Spinal cord (tissue), 10 donors: ENCODE results near the gene C19orf38. TPM values are rescaled to one million over a fixed set of nuclear protein-coding genes. Genes with fewer than 3 reads are reported as not detected.
"Not testable (repeated sequence)": the region's sequence is repeated elsewhere in the genome, so short reads cannot be mapped to it uniquely, and the experiment has no call there.

Source experiments
- DNase-seq, 6 donors: peaks; one replicate each; pipeline versions ENCODE4 v3.0.0 to v3.0.0-alpha.2; 2013 to 2015; ENCODE audit warnings: low spot score in 6 of 6, low read depth in 4 of 6
- H3K27ac ChIP-seq: one replicate; pipeline ENCODE4 v1.5.1; 2013; ENCODE audit warnings: low read depth, low read length, control low read depth
- H3K27me3 ChIP-seq: one replicate; pipeline ENCODE4 v1.6.1; 2013; ENCODE audit warnings: low read length; ENCODE audit not compliant: control insufficient read depth, insufficient read depth
- H3K36me3 ChIP-seq: one replicate; pipeline ENCODE4 v1.6.1; 2013; ENCODE audit warnings: low read length; ENCODE audit not compliant: control insufficient read depth, insufficient read depth
- H3K4me1 ChIP-seq: one replicate; pipeline ENCODE4 v1.6.1; 2013; ENCODE audit warnings: low read length; ENCODE audit not compliant: control insufficient read depth, insufficient read depth
- H3K4me3 ChIP-seq: one replicate; pipeline ENCODE4 v1.5.1; 2013; ENCODE audit warnings: low read depth, low read length, control low read depth
- H3K9me3 ChIP-seq: one replicate; pipeline ENCODE4 v1.6.1; 2013; ENCODE audit warnings: low read length; ENCODE audit not compliant: control insufficient read depth, insufficient read depth
- WGBS: methylation state at CpG from one replicate; pipeline ENCODE4 v1.1.5; 2013; ENCODE audit warnings: missing lambda C conversion rate; ENCODE audit not compliant: insufficient coverage; 5-methylcytosine and 5-hydroxymethylcytosine counted together
- polyA plus RNA-seq, 2 donors: library from polyadenylated mRNA; unstranded; fragments of 120-200 nt; gene quantifications; one replicate each; pipeline ENCODE4 v1.2.1, GENCODE V29; 2013; ENCODE audit not compliant: insufficient read length in 2 of 2
- total RNA-seq, 2 donors: library from RNA; depleted of rRNA in 1 of 2; stranded (reverse); fragments of 120-200 nt in 1 of 2; fragments of >200 nt in 1 of 2; gene quantifications; one replicate each; pipeline versions ENCODE4 v1.2.3 to v1.2.4, GENCODE V29; 2013 to 2014
- donor health status: healthy.

The C19orf38 gene
- total and polyA plus RNA-seq, 4 donors: 1.3 to 2.9 (median 2.2) TPM

- DNase-seq: no peak
- Histone ChIP-seq H3K27me3 (no peaks in the 10 kb centered on the region), H3K9me3 (no peaks in the 10 kb centered on the region), H3K27ac (no peak overlapping the region), H3K4me1 (peaks cover 7% of the 10 kb centered on the region), H3K36me3 (no peaks in the 10 kb centered on the region), H3K4me3 (no peak overlapping the region)
- WGBS: 45% methylated on average over 3 of the region's 7 CpGs
Observed at GRCh38 chr19:10861103-10861651, 13.0 kb downstream of the C19orf38 start.

DNA sequence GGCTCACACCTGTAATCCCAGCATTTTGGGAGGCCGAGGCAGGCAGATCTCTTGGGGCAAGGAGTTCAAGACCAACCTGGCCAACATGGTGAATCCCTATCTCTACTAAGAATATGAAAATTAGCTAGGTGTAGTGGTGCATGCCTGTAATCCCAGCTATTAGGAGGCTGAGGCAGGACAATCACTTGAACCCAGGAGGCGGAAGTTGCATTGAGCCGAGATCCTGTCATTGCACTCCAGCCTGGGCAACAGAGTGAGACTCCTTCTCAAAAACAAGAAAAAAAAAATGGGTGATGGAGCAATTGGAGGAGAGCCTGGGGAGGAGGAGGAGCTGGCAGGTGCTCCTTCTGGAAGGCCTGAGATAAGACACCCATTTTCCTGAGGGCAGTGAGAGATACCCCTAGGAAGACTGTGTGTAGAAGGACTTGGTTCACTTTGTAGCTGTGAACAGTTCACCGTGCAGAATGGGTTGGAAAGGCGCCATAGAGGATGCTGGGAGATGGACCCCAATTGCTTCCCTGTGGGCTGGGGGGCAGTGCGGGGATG is 14.4 kb downstream of the C19orf38 start:
- no peaks in the 10 kb centered on the region for H3K27me3 ChIP-seq
- no peak for DNase-seq
- no peak overlapping the region for H3K4me3 ChIP-seq
- H3K27ac ChIP-seq: no peak overlapping the region
- no peaks in the 10 kb centered on the region for H3K36me3 ChIP-seq
- H3K9me3 ChIP-seq: no peaks in the 10 kb centered on the region
- 76% methylated on average over 4 of the region's 6 CpGs for WGBS
- peaks cover 7% of the 10 kb centered on the region for H3K4me1 ChIP-seq

DNA sequence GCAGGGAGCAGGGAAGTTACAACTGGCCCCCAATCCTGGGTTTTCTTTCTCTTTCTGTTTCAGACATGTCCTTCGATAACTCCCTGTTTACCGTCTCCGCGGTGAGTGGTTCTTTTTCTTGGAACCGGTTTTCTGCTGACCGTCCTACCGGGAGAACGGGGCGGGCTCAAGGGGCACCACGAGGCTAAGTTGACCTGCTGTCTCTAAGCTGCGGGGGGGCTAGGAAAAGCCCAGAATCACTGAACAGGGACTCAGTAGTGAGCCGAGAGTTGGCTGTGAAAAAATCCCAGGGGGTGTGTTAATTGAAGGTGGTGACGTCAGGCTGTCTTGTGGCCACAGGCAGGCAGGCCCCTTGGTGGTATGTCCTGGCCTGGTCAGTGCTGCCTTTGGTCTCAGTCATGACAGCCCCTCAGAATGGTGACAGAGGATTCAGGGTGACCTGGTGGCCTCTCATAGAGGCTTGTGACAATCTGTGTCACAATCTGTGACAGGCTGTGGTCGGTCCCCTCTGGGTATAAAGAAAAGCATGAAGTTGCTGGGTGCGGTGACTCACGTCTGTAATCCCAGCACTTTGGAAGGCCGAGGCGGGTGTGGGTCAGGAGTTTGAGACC is 15.0 kb downstream of the C19orf38 start:
- Histone ChIP-seq H3K27ac (peak overlapping the region; percentile 25), H3K9me3 (no peaks in the 10 kb centered on the region), H3K4me3 (no peak overlapping the region), H3K4me1 (peaks cover 7% of the 10 kb centered on the region), H3K36me3 (no peaks in the 10 kb centered on the region), H3K27me3 (no peaks in the 10 kb centered on the region)
- DNase-seq: peak in 1 of 6 donors; percentile 41
- WGBS: 68% methylated on average over 16 of the region's 18 CpGs

DNA sequence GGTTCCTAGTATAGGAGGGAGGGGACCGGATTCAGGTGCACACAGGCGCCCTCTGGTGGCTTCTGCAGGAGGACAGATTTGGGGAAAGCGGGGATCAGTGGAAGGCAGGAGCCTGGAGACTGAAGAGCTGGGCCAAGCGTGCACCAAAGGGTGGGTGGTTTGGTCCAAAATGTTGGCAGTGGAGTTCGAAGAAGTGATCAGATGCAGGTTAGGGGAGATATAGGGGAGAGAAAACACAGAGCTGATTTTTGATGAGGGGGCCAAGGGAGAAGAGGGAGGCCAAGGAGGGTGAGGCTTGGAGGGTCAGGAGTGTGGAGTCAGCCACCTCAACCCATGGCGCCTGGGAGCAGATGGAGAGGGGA is 16.3 kb downstream of the C19orf38 start:
- Histone ChIP-seq H3K27ac (no peak overlapping the region), H3K4me1 (peaks cover 7% of the 10 kb centered on the region), H3K9me3 (no peaks in the 10 kb centered on the region), H3K36me3 (no peaks in the 10 kb centered on the region), H3K4me3 (no peak overlapping the region), H3K27me3 (no peaks in the 10 kb centered on the region)
- 21% methylated on average over 6 of the region's 6 CpGs for WGBS
- peak in 5 of 6 donors; percentile 57 to 92 (median 67) for DNase-seq

GRCh38 chr19:10866495-10866894 is 18.3 kb downstream of the C19orf38 start:
- Histone ChIP-seq H3K27ac (no peak overlapping the region), H3K27me3 (no peaks in the 10 kb centered on the region), H3K36me3 (no peaks in the 10 kb centered on the region), H3K4me3 (no peak overlapping the region), H3K4me1 (peaks cover 15% of the 10 kb centered on the region), H3K9me3 (no peaks in the 10 kb centered on the region)
- 90% methylated on average over 5 of the region's 10 CpGs for WGBS
- DNase-seq: no peak

- Histone ChIP-seq H3K27ac (no peak overlapping the region), H3K9me3 (no peaks in the 10 kb centered on the region), H3K4me3 (no peak overlapping the region), H3K4me1 (peaks cover 30% of the 10 kb centered on the region), H3K27me3 (no peaks in the 10 kb centered on the region), H3K36me3 (no peaks in the 10 kb centered on the region)
- WGBS: 87% methylated on average over 3 of the region's 10 CpGs
- no peak for DNase-seq
Observed at GRCh38 chr19:10868872-10869547, 20.8 kb downstream of the C19orf38 start.

DNA sequence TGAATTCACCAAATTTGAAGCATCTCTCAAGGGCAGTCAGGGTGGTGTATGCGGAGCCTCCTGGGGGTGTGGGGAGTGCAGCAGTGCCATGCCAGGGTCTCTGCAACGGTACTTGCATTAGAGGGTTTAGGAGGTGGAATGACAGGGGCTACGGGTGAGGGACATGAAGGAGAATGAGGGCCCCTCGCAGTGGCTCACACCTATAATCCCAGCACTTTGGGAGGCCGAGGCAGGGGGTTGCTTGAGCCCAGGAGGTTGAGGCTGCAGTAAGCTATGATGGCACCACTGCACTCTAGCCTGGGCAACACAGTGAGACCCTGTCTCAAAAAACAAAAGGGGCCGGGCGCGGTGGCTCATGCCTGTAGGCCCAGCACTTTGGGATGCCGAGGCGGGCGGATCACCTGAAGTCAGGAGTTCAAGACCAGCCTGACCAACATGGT is 21.7 kb downstream of the C19orf38 start:
- H3K27ac ChIP-seq, H3K36me3 ChIP-seq, H3K4me3 ChIP-seq, DNase-seq, H3K9me3 ChIP-seq, H3K27me3 ChIP-seq: not testable (repeated sequence)
- WGBS: 95% methylated on average over 8 of the region's 11 CpGs
- peaks cover 23% of the 10 kb centered on the region for H3K4me1 ChIP-seq

- Histone ChIP-seq H3K4me1 (peaks cover 23% of the 10 kb centered on the region), H3K9me3 (no peaks in the 10 kb centered on the region), H3K27ac (peak overlapping the region; percentile 89), H3K4me3 (peak overlapping the region; percentile 64), H3K36me3 (peaks cover 8% of the 10 kb centered on the region), H3K27me3 (no peaks in the 10 kb centered on the region)
- no peak for DNase-seq
- WGBS: 2% methylated on average over 22 of the region's 22 CpGs
Observed at GRCh38 chr19:10870501-10870954, 22.3 kb downstream of the C19orf38 start.

DNA sequence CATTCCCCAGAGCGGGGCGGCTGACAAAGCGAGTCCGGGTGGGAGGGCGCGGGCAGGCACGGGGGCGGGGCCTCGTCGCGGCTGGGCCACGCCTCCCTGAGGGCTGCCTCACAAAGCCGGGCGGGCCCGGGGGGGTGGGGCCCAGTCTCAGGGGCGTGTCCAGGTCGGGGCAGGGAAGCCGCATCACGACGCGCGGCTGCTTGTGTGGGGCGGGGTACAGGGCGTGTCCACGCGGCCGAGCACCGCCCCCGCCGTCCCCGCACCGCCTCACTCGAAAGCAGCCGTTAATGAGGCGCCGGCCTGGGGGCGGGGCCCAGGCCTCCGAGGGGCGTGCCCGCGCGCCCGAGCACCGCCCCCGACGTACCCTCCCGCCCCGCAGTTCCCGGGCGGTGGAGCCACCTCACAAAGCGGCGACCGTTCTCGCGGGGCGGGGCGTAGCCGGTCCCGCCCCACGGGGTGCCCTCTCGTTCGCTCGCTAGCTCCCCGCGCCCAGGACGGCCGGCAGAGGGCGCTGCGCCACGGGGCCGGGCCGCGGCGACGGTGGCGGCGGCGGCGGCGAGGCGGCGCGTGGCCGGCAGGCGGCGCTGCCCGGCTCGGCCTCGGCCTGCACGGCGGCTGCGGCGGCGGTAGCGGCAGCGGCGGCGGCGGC is 22.9 kb downstream of the C19orf38 start, which contains the start of gene CARM1:
CARM1 (plus strand) TSS at position 599 of the 649 bp plus-strand sequence. CDS start 150 bp downstream, outside the sequence.
- peak within 1 kb of the TSS; percentile 68 for H3K4me3 ChIP-seq
- H3K4me1 ChIP-seq: peaks cover 26% of the 10 kb centered on the region
- H3K9me3 ChIP-seq: no peaks in the 10 kb centered on the region
- DNase-seq: peak; percentile 89 to 99 (median 96)
- H3K36me3 ChIP-seq: peaks cover 8% of the 10 kb centered on the region
- WGBS: under 1% methylated on average over 97 of the region's 99 CpGs
- H3K27ac ChIP-seq: peak within 1 kb of the TSS; percentile 89
- H3K27me3 ChIP-seq: no peaks in the 10 kb centered on the region
